M059J (cell line): Measurements from ENCODE around the gene OPA1. TPM values are rescaled to one million over a fixed set of nuclear protein-coding genes. Genes with fewer than 3 reads are reported as not detected.
A peak's percentile ranks its signal among the peaks of the same experiment; 100 is the strongest.

Source experiments
- DNase-seq: peaks from one replicate; pipeline ENCODE4 v3.0.0-alpha.2; 2012; ENCODE audit warnings: low read depth
- total RNA-seq: library from RNA; depleted of rRNA; stranded (reverse); fragments of >200 nt; shearing (Covaris generic); gene quantifications from 2 replicates; pipeline ENCODE4 v1.2.3, GENCODE V29; 2014; rRNA removed

Gene OPA1
- 37.2 and 54.8 TPM in 2 replicates for total RNA-seq

DNA sequence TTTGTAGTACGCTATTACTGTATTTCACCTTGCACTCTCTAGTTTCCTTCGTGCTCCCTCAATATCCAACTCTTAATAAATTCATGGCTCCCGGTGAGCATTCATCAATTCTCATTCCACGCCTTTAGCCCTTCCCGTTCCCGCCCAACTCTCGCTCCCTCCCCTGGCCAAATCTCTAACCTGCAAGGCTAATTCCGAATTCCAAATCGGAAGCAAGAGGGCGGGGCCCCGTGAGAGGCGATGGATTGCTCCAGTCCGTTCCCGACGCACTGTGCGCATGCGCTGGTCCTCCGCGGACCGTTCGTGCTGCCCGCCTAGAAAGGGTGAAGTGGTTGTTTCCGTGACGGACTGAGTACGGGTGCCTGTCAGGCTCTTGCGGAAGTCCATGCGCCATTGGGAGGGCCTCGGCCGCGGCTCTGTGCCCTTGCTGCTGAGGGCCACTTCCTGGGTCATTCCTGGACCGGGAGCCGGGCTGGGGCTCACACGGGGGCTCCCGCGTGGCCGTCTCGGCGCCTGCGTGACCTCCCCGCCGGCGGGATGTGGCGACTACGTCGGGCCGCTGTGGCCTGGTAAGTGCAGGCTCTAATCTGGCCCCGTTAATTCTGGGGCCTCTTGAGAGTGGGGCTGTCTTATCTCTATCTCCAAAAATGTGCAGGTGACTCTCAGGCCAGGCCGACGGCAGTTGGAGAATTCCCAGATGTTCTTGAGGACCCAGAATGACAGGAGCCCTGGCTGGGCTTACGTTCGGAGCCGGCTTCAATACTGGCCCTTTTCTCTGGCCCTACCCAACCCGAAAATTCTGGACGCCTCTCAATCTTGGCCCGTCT, at the start of gene OPA1:
TSS of gene OPA1 (plus strand) at position 368 of the 827 bp plus-strand sequence. CDS start at position 538, 170 bp downstream.
- peak; percentile 100 for DNase-seq

DNA sequence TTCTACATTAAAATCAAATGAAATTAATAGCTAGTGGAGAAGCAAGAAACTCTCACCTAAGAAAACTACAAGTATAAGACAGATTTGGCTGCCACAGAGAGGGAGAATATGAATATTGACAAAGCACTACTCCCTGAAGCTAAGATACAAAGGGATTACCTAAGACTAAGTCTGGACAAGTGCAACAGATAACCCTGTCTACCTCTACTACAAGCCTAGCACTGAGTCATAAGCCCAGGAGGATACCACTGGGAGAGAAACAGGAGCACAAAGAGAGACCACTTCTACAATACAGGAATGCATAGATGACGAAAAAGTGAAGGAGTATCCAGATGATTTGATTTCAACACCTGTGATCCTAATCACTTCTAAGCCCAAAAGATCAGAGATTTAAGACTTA, 48.7 kb upstream of the OPA1 start:
- no peak for DNase-seq

DNA sequence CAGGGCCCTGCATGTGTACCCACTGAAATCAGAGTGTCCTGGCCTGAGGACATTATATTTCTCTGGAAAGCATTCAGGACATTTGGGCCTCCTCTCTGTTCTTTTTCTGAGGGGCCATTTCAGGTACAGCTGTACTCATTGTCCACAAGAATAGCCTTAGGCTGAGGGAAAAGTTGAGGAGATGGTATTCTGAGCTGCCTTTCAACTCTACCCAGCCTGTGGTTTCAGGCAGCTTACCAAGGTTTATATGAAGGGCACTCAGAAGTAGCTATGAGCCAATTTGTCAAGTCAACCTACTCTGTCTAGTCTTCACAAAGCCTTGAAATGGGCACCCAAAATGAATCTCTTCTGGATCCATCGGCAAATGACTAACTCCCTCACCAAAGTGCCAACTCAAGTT, 47.7 kb upstream of the OPA1 start:
- DNase-seq: peak; percentile 55

DNA sequence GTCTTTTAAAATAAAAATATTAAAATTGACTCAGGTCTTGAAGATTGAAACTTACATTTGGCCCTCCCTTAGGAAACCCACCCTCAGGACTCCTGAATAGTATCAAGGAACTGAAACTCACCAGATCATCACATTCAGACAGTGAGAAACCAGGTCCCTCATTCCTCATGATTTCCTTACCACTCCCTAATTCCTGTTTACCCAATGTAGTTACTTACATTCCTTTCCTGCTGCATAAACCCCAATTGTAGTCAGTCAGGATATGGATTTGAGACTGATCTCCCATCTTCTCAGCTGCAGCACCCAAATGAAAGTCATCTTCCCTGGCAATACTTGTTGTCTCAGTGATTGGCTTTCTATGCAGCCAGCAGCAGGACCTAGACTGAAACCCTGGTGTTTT, 46.9 kb upstream of the OPA1 start:
- no peak for DNase-seq

GRCh38 chr3:193548406-193548805, 44.6 kb upstream of the OPA1 start:
- peak; percentile 30 for DNase-seq

DNA sequence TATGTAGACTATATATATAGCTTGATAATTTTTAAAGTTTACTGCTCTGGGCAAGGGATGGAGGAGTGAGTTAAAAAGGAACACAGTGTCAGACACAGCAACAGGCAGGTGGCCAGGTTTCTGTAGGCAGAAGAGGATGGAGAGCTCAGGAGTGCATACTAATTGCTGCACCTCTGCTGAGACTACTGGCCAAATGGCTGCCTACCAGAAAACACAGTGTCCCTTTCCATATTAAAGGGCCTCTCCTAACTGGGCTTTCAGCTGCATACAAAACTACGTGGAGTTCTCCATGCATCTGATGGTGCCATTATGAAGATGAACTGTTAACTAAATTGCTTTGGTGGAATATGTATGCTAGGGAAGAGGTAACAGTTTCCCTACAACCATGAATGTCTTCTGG, 40.1 kb upstream of the OPA1 start:
- no peak for DNase-seq

- DNase-seq: no peak
Observed at GRCh38 chr3:193553586-193553985, 39.4 kb upstream of the OPA1 start.

DNA sequence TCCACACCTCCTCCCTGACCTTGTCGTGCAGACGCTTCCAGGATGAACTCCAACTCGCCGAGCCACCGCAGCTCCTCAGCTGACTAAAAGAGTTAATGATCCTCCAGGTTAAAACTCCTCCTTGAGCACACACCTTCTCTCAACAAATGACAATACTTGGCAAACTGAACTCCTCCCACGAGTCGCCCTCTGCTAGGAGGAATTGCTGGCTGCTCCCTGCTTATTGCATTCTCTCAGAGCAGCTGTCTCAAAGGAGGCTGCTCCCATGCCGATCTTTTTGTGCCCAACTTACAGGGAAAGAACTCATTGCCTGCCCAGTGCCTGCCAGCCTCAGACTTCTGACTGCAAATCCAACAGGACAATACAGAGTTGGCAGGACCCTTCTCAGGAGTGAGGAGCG, 38.2 kb upstream of the OPA1 start, which contains the start of gene ATP13A4:
TSS of gene ATP13A4 (minus strand) at position 85 of the 400 bp plus-strand sequence. CDS start 96 bp downstream, outside the sequence.
- DNase-seq: no peak

DNA sequence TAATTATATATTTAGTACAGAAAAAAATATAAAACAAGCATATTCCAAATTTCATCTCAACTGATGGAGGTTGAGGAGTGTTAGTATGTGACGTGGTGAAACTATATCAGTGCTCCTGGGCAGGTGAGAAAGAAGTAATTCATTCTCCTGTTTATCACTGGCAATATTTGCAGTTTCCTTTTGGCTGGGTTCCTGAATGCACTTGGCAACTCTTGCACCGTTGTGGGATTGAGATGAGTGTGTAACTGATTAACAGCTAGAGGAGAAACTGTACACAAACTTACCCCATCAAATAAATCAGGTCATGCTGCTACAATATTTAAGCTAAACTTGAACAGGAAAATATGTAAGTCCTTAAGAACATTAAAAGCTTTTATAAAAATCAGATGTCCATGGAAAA, 36.2 kb upstream of the OPA1 start:
- no peak for DNase-seq

GRCh38 chr3:193559100-193559499, 33.9 kb upstream of the OPA1 start:
- DNase-seq: no peak

GRCh38 chr3:193560091-193560490, 32.9 kb upstream of the OPA1 start:
- DNase-seq: no peak

GRCh38 chr3:193560870-193561269, 32.1 kb upstream of the OPA1 start:
- DNase-seq: peak; percentile 8

DNA sequence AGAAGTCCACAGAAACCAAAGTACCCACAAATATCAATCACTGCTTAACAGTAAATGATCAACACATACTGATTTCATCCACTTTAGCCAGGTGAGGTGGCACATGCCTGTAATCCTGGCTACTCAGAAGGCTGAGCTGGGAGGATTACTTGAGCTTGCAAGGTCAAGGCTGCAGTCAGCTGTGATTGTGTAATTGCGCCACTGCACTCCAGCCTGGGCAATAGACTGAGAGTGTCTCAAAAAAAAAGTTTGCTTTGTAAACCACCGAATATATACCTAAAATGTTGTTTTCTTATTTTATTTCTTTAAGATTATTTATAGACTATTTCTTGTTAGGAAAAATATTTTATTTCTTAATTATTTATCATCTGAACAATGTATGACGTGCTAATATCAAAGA, 29.6 kb upstream of the OPA1 start:
- no peak for DNase-seq

- DNase-seq: peak; percentile 27
Observed at GRCh38 chr3:193564012-193564411, 29.0 kb upstream of the OPA1 start.

- DNase-seq: no peak
Observed at GRCh38 chr3:193569119-193569518, 23.9 kb upstream of the OPA1 start.

- peak; percentile 72 for DNase-seq
Observed at GRCh38 chr3:193572426-193572908, 20.5 kb upstream of the OPA1 start.

DNA sequence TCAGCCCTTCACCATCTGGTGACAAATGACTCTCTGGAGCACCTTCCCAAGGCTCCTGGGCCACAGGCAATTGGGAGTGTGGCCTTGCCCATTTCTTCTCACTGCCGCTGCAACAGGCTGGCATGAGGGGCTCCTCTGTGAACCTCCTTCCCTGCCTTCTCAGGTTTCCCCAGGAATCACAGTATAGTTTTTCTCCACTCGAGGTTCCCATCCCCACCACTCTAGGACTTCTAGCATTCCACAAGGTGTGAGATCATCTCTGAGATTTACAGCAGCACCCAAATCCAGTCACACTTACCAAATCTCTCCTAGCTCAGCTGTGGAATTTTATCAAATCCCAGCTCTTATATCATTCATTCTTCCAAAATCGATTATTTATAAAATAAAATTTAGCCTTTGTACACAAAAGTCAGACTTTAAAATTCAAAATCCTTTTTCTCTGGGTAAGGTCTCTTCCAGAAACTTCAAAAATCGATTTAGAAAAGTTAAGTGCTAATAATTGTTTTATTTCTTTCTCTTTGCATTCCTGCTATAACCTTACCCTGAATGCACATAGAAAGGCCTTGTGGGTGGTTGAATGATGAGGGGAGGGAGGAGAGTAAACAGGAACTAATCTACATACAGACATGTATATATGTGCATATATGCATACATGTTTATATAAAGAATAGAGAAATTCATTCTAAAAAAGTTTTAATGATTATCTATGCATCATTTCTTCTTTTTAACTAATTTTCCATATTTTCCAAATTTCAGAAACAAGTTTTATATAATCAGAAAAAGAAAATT, 19.4 kb upstream of the OPA1 start:
- DNase-seq: no peak

DNA sequence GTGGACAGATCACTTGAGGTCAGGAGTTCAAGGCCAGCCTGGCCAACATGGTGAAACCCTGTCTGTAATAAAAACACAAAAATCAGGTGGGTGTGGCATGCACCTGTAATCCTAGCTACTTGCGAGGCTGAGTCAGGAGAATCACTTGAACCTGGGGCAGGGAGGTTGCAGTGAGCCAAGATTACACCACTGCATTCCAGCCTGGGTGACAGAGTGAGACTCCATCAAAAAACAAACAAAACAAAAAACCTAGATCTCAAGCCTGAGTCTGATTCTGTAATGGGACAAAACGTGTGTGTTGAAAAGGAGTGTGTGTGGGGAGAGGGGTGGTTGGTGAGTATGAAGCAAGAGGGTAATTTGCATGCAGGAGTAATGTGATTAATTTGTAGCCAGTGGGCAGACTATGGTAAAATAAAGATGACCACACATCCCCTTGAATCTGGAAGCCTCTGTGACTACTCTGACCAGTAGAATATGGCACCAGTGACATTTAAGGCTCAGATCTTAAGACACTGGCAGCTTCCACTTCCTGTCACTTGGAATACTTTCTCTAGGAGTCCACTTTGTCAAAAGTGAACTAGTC, 18.4 kb upstream of the OPA1 start:
- no peak for DNase-seq

DNA sequence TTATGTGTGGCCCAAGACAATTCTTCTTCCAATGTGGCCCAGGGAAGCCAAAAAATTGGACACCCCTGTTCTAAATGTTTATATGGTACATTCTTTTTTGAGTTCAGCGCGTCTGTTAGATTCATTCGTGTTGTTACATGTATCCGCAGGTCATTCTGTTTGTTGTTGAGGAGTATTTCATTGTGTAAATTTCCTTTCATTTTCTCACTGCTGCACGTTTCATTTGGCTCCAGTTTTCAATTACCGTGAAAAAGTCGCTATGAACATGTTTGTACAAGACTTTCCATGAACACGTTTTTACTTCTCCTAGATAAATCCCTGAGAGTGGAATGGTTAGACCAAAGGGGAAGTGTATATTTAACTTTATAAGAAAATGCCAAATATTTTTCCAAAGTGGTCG, 7.5 kb upstream of the OPA1 start:
- DNase-seq: no peak

GRCh38 chr3:193586526-193586925, 6.5 kb upstream of the OPA1 start:
- DNase-seq: no peak

DNA sequence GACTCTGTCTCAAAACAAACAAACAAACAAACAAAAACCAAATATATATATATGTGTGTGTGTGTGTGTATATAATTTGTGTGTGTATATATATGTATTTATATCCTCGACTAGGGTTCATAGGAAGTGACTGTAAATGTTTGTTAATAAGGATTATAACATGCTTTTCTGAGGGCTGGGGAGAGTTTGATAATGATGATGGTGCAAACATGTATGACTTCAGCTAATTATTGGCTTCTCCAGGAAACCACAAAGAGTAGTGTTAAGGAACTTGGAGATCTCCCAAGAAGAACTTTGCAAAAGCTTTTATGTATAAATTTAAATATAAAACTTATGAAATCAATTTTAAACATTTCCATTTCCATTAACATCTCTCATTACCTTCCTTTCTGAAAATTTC, 3.9 kb upstream of the OPA1 start:
- no peak for DNase-seq

- DNase-seq: no peak
Observed at GRCh38 chr3:193589616-193590015, 3.4 kb upstream of the OPA1 start.
